ENCODE measurements around the gene HS6ST3.
"Not testable (repeated sequence)": the region's sequence is repeated elsewhere in the genome, so short reads cannot be mapped to it uniquely, and the experiment has no call there.

HS6ST3 gene

DNA sequence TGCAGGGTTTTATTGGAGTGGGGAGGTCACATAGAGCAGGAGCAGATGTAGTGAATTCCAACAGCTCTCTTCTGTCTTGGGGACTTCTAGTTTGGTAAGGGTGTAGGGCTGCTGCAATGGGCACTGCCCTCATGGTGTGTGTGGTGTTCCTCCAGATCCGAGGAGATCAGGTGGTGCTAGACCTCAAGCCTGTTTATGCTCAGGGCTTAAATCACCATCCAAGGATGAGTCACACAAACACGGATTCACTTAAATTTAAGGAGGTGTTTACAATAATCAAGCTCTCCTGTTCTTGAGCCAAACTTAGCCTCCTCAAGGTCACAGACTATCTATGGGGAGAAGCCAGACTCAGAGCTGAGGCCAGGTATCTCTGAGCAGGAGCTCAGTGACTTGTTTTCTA lies 23.0 kb downstream of the HS6ST3 start:
- TF ChIP-seq, protein P1, sequence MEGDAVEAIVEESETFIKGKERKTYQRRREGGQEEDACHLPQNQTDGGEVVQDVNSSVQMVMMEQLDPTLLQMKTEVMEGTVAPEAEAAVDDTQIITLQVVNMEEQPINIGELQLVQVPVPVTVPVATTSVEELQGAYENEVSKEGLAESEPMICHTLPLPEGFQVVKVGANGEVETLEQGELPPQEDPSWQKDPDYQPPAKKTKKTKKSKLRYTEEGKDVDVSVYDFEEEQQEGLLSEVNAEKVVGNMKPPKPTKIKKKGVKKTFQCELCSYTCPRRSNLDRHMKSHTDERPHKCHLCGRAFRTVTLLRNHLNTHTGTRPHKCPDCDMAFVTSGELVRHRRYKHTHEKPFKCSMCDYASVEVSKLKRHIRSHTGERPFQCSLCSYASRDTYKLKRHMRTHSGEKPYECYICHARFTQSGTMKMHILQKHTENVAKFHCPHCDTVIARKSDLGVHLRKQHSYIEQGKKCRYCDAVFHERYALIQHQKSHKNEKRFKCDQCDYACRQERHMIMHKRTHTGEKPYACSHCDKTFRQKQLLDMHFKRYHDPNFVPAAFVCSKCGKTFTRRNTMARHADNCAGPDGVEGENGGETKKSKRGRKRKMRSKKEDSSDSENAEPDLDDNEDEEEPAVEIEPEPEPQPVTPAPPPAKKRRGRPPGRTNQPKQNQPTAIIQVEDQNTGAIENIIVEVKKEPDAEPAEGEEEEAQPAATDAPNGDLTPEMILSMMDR (IDR thresholded peaks at IDR 0.05; ENCODE audit: low read depth, low read length, missing control alignments): no peak
- no peak overlapping the region for H3K4me3 ChIP-seq (replicated peaks; ENCODE audit: low read depth, low read length)
- no peak for DNase-seq (ENCODE audit: extremely low read depth, low read depth)

GRCh38 chr13:96115368-96115767 lies 25.5 kb downstream of the HS6ST3 start:
- DNase-seq (ENCODE audit: extremely low read depth, low read depth); H3K4me3 ChIP-seq (replicated peaks; ENCODE audit: low read depth, low read length): not testable (repeated sequence)

DNA sequence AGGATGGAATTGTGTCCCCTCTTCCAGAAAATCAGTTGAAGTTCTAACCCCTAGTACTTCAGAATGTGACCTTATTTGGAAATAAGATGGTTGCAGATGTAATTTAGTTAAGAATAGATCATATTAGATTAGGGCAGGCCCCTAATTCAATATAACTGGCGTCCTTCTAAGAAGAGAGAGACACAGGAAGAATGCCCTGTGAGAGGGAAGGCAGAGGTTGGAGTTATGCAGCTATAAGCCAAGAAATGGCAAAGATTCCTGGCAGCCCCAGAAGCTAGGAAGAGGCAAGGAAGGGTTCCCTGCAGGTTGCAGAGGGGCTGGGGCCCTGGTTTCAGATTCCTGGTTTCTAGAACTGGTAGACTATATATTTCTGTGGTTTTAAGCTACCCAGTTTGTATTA lies 30.0 kb downstream of the HS6ST3 start:
- DNase-seq (ENCODE audit: extremely low read depth, low read depth): no peak
- no peak overlapping the region for H3K4me3 ChIP-seq (replicated peaks; ENCODE audit: low read depth, low read length)
- TF ChIP-seq, protein P1 (IDR thresholded peaks at IDR 0.05; ENCODE audit: low read depth, low read length, missing control alignments): no peak

DNA sequence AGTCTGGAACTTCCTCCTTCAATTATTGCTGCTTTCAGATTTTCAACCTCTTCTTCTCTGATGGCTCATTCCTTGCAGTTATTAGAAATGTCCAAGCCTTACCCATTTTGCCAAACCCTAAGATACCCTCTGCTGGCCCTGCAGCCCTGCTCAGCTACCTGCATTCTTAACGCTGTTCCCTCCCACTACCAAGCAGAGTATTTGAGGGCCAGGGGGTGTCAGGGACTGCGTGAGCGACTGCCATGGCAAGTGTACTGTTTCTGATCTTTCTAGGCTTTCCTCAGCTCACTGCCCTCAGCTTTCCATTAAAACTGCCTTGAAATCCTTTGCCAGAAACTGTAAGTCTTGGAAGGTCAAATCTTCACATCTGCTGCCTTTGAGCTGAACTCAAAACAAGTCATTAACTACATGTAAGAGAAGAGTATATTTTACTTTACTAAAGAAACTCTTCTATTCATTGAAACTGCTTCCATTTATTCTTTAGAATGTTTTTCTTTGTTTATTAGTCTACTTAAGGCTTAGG lies 41.0 kb downstream of the HS6ST3 start:
- no peak overlapping the region for H3K4me3 ChIP-seq (replicated peaks; ENCODE audit: low read depth, low read length)
- TF ChIP-seq, protein P1 (IDR thresholded peaks at IDR 0.05; ENCODE audit: low read depth, low read length, missing control alignments): no peak
- no peak for DNase-seq (ENCODE audit: extremely low read depth, low read depth)

DNA sequence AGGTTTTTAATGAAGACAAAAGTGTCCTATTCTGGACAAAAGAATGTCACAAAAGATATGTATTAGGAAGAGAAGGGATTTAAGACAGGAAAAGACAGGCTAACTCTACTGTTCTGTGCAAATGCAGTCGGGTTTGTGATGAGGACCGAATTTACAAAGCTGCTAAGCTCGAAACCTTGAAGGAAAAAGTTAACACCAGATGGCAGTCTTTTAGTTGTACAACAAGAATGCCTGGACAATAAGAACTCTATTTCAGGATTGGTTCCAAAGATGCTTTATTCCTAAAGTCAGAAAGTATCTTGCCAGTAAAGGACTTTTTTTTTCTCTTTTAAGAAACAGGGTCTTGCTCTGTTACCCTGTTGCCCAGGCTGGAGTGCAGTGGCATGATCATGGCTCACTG lies 51.1 kb downstream of the HS6ST3 start:
- no peak overlapping the region for H3K4me3 ChIP-seq (replicated peaks; ENCODE audit: low read depth, low read length)
- TF ChIP-seq, protein P1 (IDR thresholded peaks at IDR 0.05; ENCODE audit: low read depth, low read length, missing control alignments): no peak
- DNase-seq (ENCODE audit: extremely low read depth, low read depth): no peak

DNA sequence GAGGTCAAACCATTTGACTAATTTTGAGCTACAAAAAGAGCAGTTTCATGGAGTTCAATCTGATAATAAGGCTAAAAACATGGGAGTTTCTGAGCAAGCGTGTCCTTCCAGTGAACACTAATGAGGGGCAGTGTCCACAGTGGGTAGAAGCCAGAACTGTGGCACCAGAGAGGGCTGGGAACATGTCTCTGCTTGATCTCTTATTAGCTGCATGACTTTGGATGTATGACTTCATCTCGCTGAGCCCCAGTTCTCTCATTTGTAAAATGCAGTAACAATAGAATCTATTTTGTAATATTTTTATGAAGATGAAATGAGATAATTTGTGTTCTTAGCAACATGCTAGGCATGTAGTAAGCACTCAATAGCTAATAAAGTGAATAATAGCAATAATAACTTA lies 69.8 kb downstream of the HS6ST3 start:
- no peak for DNase-seq (ENCODE audit: extremely low read depth, low read depth)
- TF ChIP-seq, protein P1 (IDR thresholded peaks at IDR 0.05; ENCODE audit: low read depth, low read length, missing control alignments): no peak
- no peak overlapping the region for H3K4me3 ChIP-seq (replicated peaks; ENCODE audit: low read depth, low read length)

DNA sequence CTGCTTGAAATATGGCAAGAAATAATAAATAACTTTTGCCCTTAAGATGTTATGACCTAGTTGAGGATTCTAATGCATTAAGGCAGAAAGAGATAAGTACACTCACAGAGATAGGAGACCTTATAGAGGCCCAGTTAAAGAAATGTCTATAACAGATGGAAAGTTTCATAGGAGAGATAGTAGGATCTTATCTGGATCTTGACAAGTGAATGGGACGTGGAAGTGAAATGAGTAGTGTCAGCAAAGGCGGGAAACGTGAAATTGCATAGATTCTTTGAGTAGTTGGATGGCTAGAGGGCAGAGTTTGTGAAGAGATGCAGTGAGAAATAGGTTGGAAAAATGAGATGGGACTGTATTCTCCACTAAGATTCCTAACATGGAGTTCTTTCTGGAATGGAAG lies 71.2 kb downstream of the HS6ST3 start:
- DNase-seq (ENCODE audit: extremely low read depth, low read depth): no peak
- no peak overlapping the region for H3K4me3 ChIP-seq (replicated peaks; ENCODE audit: low read depth, low read length)
- TF ChIP-seq, protein P1 (IDR thresholded peaks at IDR 0.05; ENCODE audit: low read depth, low read length, missing control alignments): no peak
